H1 (cell line): Measurements from ENCODE around the gene SLC22A2. TPM values are rescaled to one million over a fixed set of nuclear protein-coding genes. Genes with fewer than 3 reads are reported as not detected.

Source experiments
- CTCF ChIA-PET: fragments of 300-600 bp; sonication (Branson Sonifier 250); formaldehyde crosslinking; loops from one replicate; lab custom pipeline; 2021; ENCODE audit not compliant: partially characterized antibody; lab: Charles Lee
- POLR2A ChIA-PET: fragments of 300-600 bp; sonication (Branson Sonifier 250); formaldehyde crosslinking; loops from one replicate; lab custom pipeline; 2021; ENCODE audit warnings: inconsistent platforms; ENCODE audit not compliant: partially characterized antibody; lab: Charles Lee
- DNase-seq, 2 experiments: peaks; one replicate each; pipeline versions ENCODE4 v3.0.0 to v3.0.0-alpha.2; 2010 to 2022; ENCODE audit warnings: low spot score in 2 of 2, low read depth in 1 of 2, mixed read lengths in 1 of 2
- FAIRE-seq: peaks from 2 replicates; lab custom pipeline; 2011; peaks lifted over from hg19 to GRCh38; lab: Jason Lieb, UNC
- H2AFZ ChIP-seq: 2 replicates; pipeline ENCODE4 v1.8.1; 2012; ENCODE audit warnings: low read length, inconsistent platforms
- H2AK5ac ChIP-seq: 2 replicates; pipeline ENCODE4 v1.6.1; 2013; ENCODE audit warnings: low read depth, low read length
- H2BK120ac ChIP-seq: replicated peaks from 2 replicates; pipeline ENCODE3; 2013; ENCODE audit warnings: low read depth, low read length, inconsistent platforms
- H2BK12ac ChIP-seq: 2 replicates; pipeline ENCODE4 v1.6.1; 2013; ENCODE audit warnings: low read depth, low read length
- H2BK15ac ChIP-seq: 2 replicates; pipeline ENCODE4 v1.6.1; 2013; ENCODE audit warnings: low read length
- H2BK20ac ChIP-seq: 2 replicates; pipeline ENCODE4 v1.6.1; 2013; ENCODE audit warnings: low read length
- H2BK5ac ChIP-seq: 2 replicates; pipeline ENCODE4 v1.6.1; 2013; ENCODE audit warnings: low read depth, low read length
- H3K14ac ChIP-seq: 2 replicates; pipeline ENCODE4 v1.6.1; 2013; ENCODE audit warnings: inconsistent platforms; ENCODE audit not compliant: insufficient read length
- H3K18ac ChIP-seq: 2 replicates; pipeline ENCODE4 v1.6.1; 2013; ENCODE audit warnings: low read length; ENCODE audit errors: extremely low read depth
- H3K23ac ChIP-seq: 2 replicates; pipeline ENCODE4 v1.6.1; 2013; ENCODE audit warnings: inconsistent platforms; ENCODE audit not compliant: insufficient read length
- H3K23me2 ChIP-seq: 2 replicates; pipeline ENCODE4 v1.6.1; 2013; ENCODE audit warnings: low read depth, low read length
- H3K27ac ChIP-seq: 2 replicates; pipeline ENCODE4 v1.6.1; 2011; ENCODE audit warnings: low read depth, low read length, inconsistent platforms
- H3K27me3 ChIP-seq, 4 experiments: replicated peaks in 1 of 4; 1 replicate in 1 of 4; 2 replicates in 3 of 4; pipeline versions ENCODE4 v1.6.1 to v1.8.1; 2011 to 2013; ENCODE audit warnings: low read length in 3 of 4, mild to moderate bottlenecking in 3 of 4, inconsistent platforms in 2 of 4, mixed read lengths in 2 of 4, moderate library complexity in 1 of 4; ENCODE audit not compliant: control insufficient read depth in 3 of 4, insufficient read depth in 3 of 4; ENCODE audit errors: extremely low read depth in 1 of 4
- H3K36me3 ChIP-seq, 4 experiments: 2 replicates each; pipeline versions ENCODE4 v1.6.1 to v1.8.1; 2011 to 2013; ENCODE audit warnings: mild to moderate bottlenecking in 4 of 4, low read length in 3 of 4, moderate library complexity in 2 of 4, control low read depth in 1 of 4, inconsistent platforms in 1 of 4; ENCODE audit not compliant: insufficient read depth in 4 of 4, control insufficient read depth in 2 of 4
- H3K4ac ChIP-seq: replicated peaks from 2 replicates; pipeline ENCODE3; 2013; ENCODE audit warnings: low read length, low read depth, mixed read lengths, inconsistent platforms; ENCODE audit not compliant: insufficient read length
- H3K4me1 ChIP-seq, 4 experiments: replicated peaks in 1 of 4; 1 replicate in 1 of 4; 2 replicates in 3 of 4; pipeline versions ENCODE4 v1.6.1 to v1.8.1; 2011 to 2013; ENCODE audit warnings: low read length in 3 of 4, inconsistent platforms in 2 of 4, mixed read lengths in 1 of 4; ENCODE audit not compliant: insufficient read depth in 4 of 4, control insufficient read depth in 3 of 4
- H3K4me2 ChIP-seq, 2 experiments: 2 replicates each; pipeline versions ENCODE4 v1.6.1 to v1.8.1; 2011 to 2013; ENCODE audit warnings: low read depth in 2 of 2, low read length in 2 of 2, control low read depth in 1 of 2, inconsistent platforms in 1 of 2, mild to moderate bottlenecking in 1 of 2; ENCODE audit not compliant: insufficient read depth in 1 of 2
- H3K4me3 ChIP-seq, 4 experiments: fragments of 200-600, 300-600 bp in 1 of 4; sonication (generic), shearing (Covaris generic), sonication (Bioruptor Twin) in 1 of 4; 2 replicates each; pipeline versions ENCODE4 v1.5.1 to v1.8.1; 2011 to 2016; ENCODE audit warnings: low read length in 4 of 4, low read depth in 3 of 4, control low read depth in 2 of 4, inconsistent platforms in 2 of 4, mild to moderate bottlenecking in 2 of 4, mixed read lengths in 1 of 4, moderate library complexity in 1 of 4; ENCODE audit not compliant: insufficient read depth in 2 of 4; ENCODE audit errors: extremely low read depth in 1 of 4
- H3K56ac ChIP-seq: replicated peaks from 2 replicates; pipeline ENCODE3; 2013; ENCODE audit warnings: low read depth, mild to moderate bottlenecking, mixed read lengths, low read length, inconsistent platforms; ENCODE audit not compliant: insufficient read length
- H3K79me1 ChIP-seq: 2 replicates; pipeline ENCODE4 v1.6.1; 2013; ENCODE audit warnings: low read depth, low read length, control low read depth
- H3K79me2 ChIP-seq, 2 experiments: 2 replicates each; pipeline versions ENCODE4 v1.6.1 to v1.8.1; 2012 to 2013; ENCODE audit warnings: low read length in 2 of 2, mild to moderate bottlenecking in 2 of 2, inconsistent platforms in 1 of 2; ENCODE audit not compliant: insufficient read depth in 2 of 2, control insufficient read depth in 1 of 2
- H3K9ac ChIP-seq, 4 experiments: replicated peaks in 1 of 4; 1 replicate in 1 of 4; 2 replicates in 3 of 4; pipeline versions ENCODE4 v1.6.1 to v1.8.1; 2011 to 2013; ENCODE audit warnings: low read depth in 3 of 4, low read length in 3 of 4, control low read depth in 2 of 4, mild to moderate bottlenecking in 2 of 4, moderate library complexity in 2 of 4, inconsistent platforms in 1 of 4; ENCODE audit errors: extremely low read depth in 1 of 4
- H3K9me3 ChIP-seq, 2 experiments: 2 replicates each; pipeline versions ENCODE4 v1.6.1 to v1.8.1; 2012 to 2013; ENCODE audit warnings: mild to moderate bottlenecking in 2 of 2, moderate library complexity in 2 of 2, control low read depth in 1 of 2, inconsistent platforms in 1 of 2, low read depth in 1 of 2, low read length in 1 of 2, mixed read lengths in 1 of 2; ENCODE audit not compliant: insufficient read depth in 2 of 2
- H4K20me1 ChIP-seq, 2 experiments: replicated peaks in 1 of 2; 2 replicates each; pipeline versions ENCODE3 to v1.8.1; 2011 to 2013; ENCODE audit warnings: inconsistent platforms in 2 of 2, low read length in 2 of 2, mild to moderate bottlenecking in 1 of 2; ENCODE audit not compliant: insufficient read depth in 2 of 2, control insufficient read depth in 1 of 2
- H4K5ac ChIP-seq: 2 replicates; pipeline ENCODE4 v1.6.1; 2013; ENCODE audit warnings: low read length, low read depth, mixed read lengths, inconsistent platforms; ENCODE audit not compliant: insufficient read length
- H4K8ac ChIP-seq: 2 replicates; pipeline ENCODE4 v1.8.0; 2013; ENCODE audit warnings: mild to moderate bottlenecking, moderate library complexity, low read length, inconsistent platforms; ENCODE audit not compliant: insufficient read depth; ENCODE audit errors: extremely low read depth
- H4K91ac ChIP-seq: replicated peaks from 2 replicates; pipeline ENCODE3; 2013; ENCODE audit warnings: low read length, mixed read lengths, inconsistent platforms; ENCODE audit not compliant: insufficient read length
- ASH2L ChIP-seq: fragments of 200-600, 300-600 bp; sonication (generic); IDR thresholded peaks from one replicate; pipeline ENCODE4 v1.7.1; 2017; ENCODE audit warnings: low read length
- SRF ChIP-seq: IDR thresholded peaks from 2 replicates; pipeline ENCODE4 v1.6.1; 2011; ENCODE audit warnings: mild to moderate bottlenecking, low read depth, low read length, moderate library complexity
- YY1 ChIP-seq: IDR thresholded peaks from 2 replicates; pipeline ENCODE4 v1.6.1; 2011; ENCODE audit warnings: low read depth, mild to moderate bottlenecking, low read length
- WGBS, 2 experiments: shearing (Covaris generic) in 1 of 2; methylation state at CpG; one replicate each; pipeline versions ENCODE4 v1.1.6 to v1.1.7; 2013 to 2015; ENCODE audit warnings: low lambda C conversion rate in 2 of 2, mixed read lengths in 2 of 2, inconsistent platforms in 1 of 2, low coverage in 1 of 2, missing lambda C conversion rate in 1 of 2; ENCODE audit not compliant: insufficient replicate concordance in 2 of 2, insufficient coverage in 1 of 2, insufficient read length in 1 of 2; ENCODE audit errors: extremely low coverage in 1 of 2, missing lambda C conversion rate in 1 of 2; 5-methylcytosine and 5-hydroxymethylcytosine counted together
- polyA plus RNA-seq, 7 experiments: library from polyadenylated mRNA; depleted of rRNA in 3 of 7; stranded (reverse) in 5 of 7; unstranded in 2 of 7; fragments of >200 nt in 5 of 7; fragments of 200-250 nt in 2 of 7; gene quantifications; 1 replicate in 5 of 7; 2 replicates in 1 of 7; 4 replicates in 1 of 7; pipeline versions ENCODE4 v1.2.1 to v1.2.3, GENCODE V29; 2011 to 2013; ENCODE audit warnings: missing spikeins in 2 of 7, mixed read lengths in 2 of 7
- total RNA-seq: library from RNA; stranded (reverse); fragmentation: NEBNext Ultra II Directional; extraction: Animal tissue kit (Norgen Biotek cat#: 25700); gene quantifications from 2 replicates; pipeline ENCODE4 v1.2.1, GENCODE V29; 2021

Gene SLC22A2
- total and polyA plus RNA-seq, 2 of the 8 experiments (the other 6 are each of a cell fraction or from before 2014, with no cell fraction given), result 0.23 to 1.4 TPM

- H3K4me2 ChIP-seq, result no peak overlapping the region
These were observed 30.9 kb downstream of the SLC22A2 start for GRCh38 chr6:160227769-160228161.

More at GRCh38 chr6:160227769-160228161, 30.9 kb downstream of the SLC22A2 start:
- H2BK120ac ChIP-seq, result peak overlapping the region; percentile 94
- H3K56ac ChIP-seq, result no peak overlapping the region
- H3K4me3 ChIP-seq, result no peak overlapping the region
- DNase-seq (no peak), FAIRE-seq (no peak)
- H3K36me3 ChIP-seq, result no peaks in the 10 kb centered on the region
- H4K5ac ChIP-seq, result no peak overlapping the region
- no peak overlapping the region for H2BK15ac ChIP-seq
- H2BK20ac ChIP-seq, result peak overlapping the region; percentile 98
- H4K20me1 ChIP-seq, result no peaks in the 10 kb centered on the region
- H3K27me3 ChIP-seq, result no peaks in the 10 kb centered on the region
- ChIA-PET CTCF (interaction anchor here (0.6 kb wide), 1 partner anchor 23 kb away, joined by 4 read pairs; no protein-coding TSS in a partner anchor), POLR2A (interaction anchor here (1.3 kb wide), 1 partner anchor 11 kb away, joined by 3 read pairs; no protein-coding TSS in a partner anchor)
- no peak overlapping the region for H3K9ac ChIP-seq
- peaks cover 6 to 8% of the 10 kb centered on the region in 2 experiments; a peak in 2 of 4 replicates for H3K9me3 ChIP-seq
- no peaks in the 10 kb centered on the region for H3K79me1 ChIP-seq
- peak overlapping the region; percentile 89 for H2BK12ac ChIP-seq
- peak overlapping the region; percentile 88 for H3K18ac ChIP-seq
- H3K4me1 ChIP-seq, result peaks cover 5 to 14% (median 9%) of the 10 kb centered on the region in 4 experiments; a peak in 4 of 7 replicates
- no peak overlapping the region for H3K14ac ChIP-seq
- no peak overlapping the region for H2AFZ ChIP-seq
- H2AK5ac ChIP-seq, result no peak overlapping the region
- H4K91ac ChIP-seq, result no peak overlapping the region
- no peaks in the 10 kb centered on the region; the same call in 1 of the 2 replicates for H3K23me2 ChIP-seq
- no peak overlapping the region for H4K8ac ChIP-seq
- H2BK5ac ChIP-seq, result peak overlapping the region; percentile 76; the same call in 1 of the 2 replicates
- H3K4ac ChIP-seq, result peak overlapping the region; percentile 74
- no peaks in the 10 kb centered on the region for H3K79me2 ChIP-seq
- H3K27ac ChIP-seq, result no peak overlapping the region; the same call in 1 of the 2 replicates
- TF ChIP-seq ASH2L (no peak), YY1 (peak; percentile 28; the same call in 1 of the 2 replicates), SRF (peak; percentile 92)
- 73% methylated on average over 1 of the region's 1 CpG; no CpG with 5 or more reads in 1 of the 2 experiments for WGBS, 2 experiments
- no peak overlapping the region for H3K23ac ChIP-seq
